OCI-LY3 (cell line): ENCODE results near the gene GJA1.

Experiments used
- CTCF ChIP-seq: fragments of 200-600, 300-600 bp; sonication (generic); IDR thresholded peaks from 2 replicates; pipeline ENCODE4 v1.5.1; 2014; ENCODE audit warnings: antibody characterized with exemption, low read length, low read depth
- EZH2phosphoT487 ChIP-seq: fragments of 200-600 bp; shearing (Covaris generic); IDR thresholded peaks from 2 replicates; pipeline ENCODE4 v1.6.1; 2018; ENCODE audit warnings: antibody characterized with exemption, mixed run types, low read depth

GRCh38 chr6:121413879-121414278, 21.6 kb upstream of the GJA1 start:
- TF ChIP-seq CTCF (no peak), EZH2phosphoT487 (no peak)
